Right lobe of liver (tissue), 4 donors: ENCODE data around the gene AOAH.

ENCODE experiments used
- POLR2A ChIP-seq: fragments of 450-650 bp; IDR thresholded peaks from one replicate; pipeline ENCODE4 v1.6.1; 2017; ENCODE audit warnings: antibody characterized with exemption, mild to moderate bottlenecking
- TF ChIP-seq, protein P1 (sequence below), 4 donors: fragments of 200-600 bp in 3 of 4; fragments of 450-650 bp in 1 of 4; IDR thresholded peaks; one replicate each; pipeline versions ENCODE4 v1.5.1 to v1.8.0; 2016 to 2022; ENCODE audit warnings: antibody characterized with exemption in 4 of 4, mild to moderate bottlenecking in 2 of 4
- donor health status: DM: no; HTN: no; CAD: no.
- donor health status: DM: no; HTN: no; CAD: no.
- donor health status: DM: no; HTN: yes; CAD: no.

DNA sequence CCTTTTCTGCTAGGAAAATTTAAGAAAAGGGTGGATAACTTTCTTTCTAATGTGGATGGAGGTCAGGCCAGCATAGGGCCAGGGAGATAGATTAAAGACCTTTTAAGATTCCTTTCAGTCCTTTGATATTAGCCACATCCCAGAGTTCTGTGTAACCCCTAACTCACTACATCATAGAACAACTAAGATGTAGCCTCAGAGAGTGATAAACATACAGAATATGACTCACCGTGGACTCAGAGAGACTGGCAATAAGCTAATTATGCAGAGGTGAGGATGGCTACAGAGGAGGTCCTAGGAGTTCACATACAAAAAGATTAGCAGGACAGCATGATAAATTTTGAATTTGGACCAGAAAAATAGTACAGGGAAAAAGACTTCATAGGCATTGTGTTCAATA, 141.0 kb downstream of the AOAH start:
- TF ChIP-seq, protein P1, sequence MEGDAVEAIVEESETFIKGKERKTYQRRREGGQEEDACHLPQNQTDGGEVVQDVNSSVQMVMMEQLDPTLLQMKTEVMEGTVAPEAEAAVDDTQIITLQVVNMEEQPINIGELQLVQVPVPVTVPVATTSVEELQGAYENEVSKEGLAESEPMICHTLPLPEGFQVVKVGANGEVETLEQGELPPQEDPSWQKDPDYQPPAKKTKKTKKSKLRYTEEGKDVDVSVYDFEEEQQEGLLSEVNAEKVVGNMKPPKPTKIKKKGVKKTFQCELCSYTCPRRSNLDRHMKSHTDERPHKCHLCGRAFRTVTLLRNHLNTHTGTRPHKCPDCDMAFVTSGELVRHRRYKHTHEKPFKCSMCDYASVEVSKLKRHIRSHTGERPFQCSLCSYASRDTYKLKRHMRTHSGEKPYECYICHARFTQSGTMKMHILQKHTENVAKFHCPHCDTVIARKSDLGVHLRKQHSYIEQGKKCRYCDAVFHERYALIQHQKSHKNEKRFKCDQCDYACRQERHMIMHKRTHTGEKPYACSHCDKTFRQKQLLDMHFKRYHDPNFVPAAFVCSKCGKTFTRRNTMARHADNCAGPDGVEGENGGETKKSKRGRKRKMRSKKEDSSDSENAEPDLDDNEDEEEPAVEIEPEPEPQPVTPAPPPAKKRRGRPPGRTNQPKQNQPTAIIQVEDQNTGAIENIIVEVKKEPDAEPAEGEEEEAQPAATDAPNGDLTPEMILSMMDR (IDR thresholded peaks at IDR 0.05): no peak
- no peak for TF ChIP-seq POLR2A
